ENCODE measurements around the gene GJC2.

Gene GJC2

GRCh38 chr1:228104526-228105269, 45.0 kb upstream of the GJC2 start:
- no peak for DNase-seq (ENCODE audit: low read depth in 2 of 2)
- no peak for TF ChIP-seq CTCF (IDR thresholded peaks at IDR 0.05; ENCODE audit: low read depth, low read length)
- H3K4me3 ChIP-seq (replicated peaks in 1 of 2; ENCODE audit: low read depth in 2 of 2, low read length in 2 of 2) = no peak overlapping the region

- no peak overlapping the region for H3K4me3 ChIP-seq (replicated peaks in 1 of 2; ENCODE audit: low read depth in 2 of 2, low read length in 2 of 2)
- no peak for DNase-seq (ENCODE audit: low read depth in 2 of 2)
- no peak for TF ChIP-seq CTCF (IDR thresholded peaks at IDR 0.05; ENCODE audit: low read depth, low read length)
Measured at GRCh38 chr1:228105270-228105995, 44.3 kb upstream of the GJC2 start.

GRCh38 chr1:228105996-228106799, 43.5 kb upstream of the GJC2 start:
- TF ChIP-seq CTCF (IDR thresholded peaks at IDR 0.05; ENCODE audit: low read depth, low read length) = no peak

GRCh38 chr1:228106800-228107054, 43.0 kb upstream of the GJC2 start:
- H3K4me3 ChIP-seq (replicated peaks in 1 of 2; ENCODE audit: low read depth in 2 of 2, low read length in 2 of 2) = no peak overlapping the region
- no peak for DNase-seq (ENCODE audit: low read depth in 2 of 2)
- no peak for TF ChIP-seq CTCF (IDR thresholded peaks at IDR 0.05; ENCODE audit: low read depth, low read length)

More at GRCh38 chr1:228105996-228106799, 43.5 kb upstream of the GJC2 start:
- no peak for DNase-seq (ENCODE audit: low read depth in 2 of 2)
- no peak overlapping the region for H3K4me3 ChIP-seq (replicated peaks in 1 of 2; ENCODE audit: low read depth in 2 of 2, low read length in 2 of 2)

GRCh38 chr1:228107636-228108035, 42.1 kb upstream of the GJC2 start:
- DNase-seq (ENCODE audit: low read depth in 2 of 2) = no peak
- TF ChIP-seq CTCF (IDR thresholded peaks at IDR 0.05; ENCODE audit: low read depth, low read length) = no peak
- no peak overlapping the region for H3K4me3 ChIP-seq (replicated peaks in 1 of 2; ENCODE audit: low read depth in 2 of 2, low read length in 2 of 2)

GRCh38 chr1:228108055-228108690, 41.6 kb upstream of the GJC2 start:
- no peak for DNase-seq (ENCODE audit: low read depth in 2 of 2)
- peak overlapping the region; percentile 98 to 99 for H3K4me3 ChIP-seq (replicated peaks in 1 of 2; ENCODE audit: low read depth in 2 of 2, low read length in 2 of 2)

More at GRCh38 chr1:228108055-228108690, 41.6 kb upstream of the GJC2 start:
- no peak for TF ChIP-seq CTCF (IDR thresholded peaks at IDR 0.05; ENCODE audit: low read depth, low read length)

Data from cardiac fibroblast (primary cell).